AG09309 (cell line): ENCODE measurements around the gene EIF4E3.

Experiments used
- DNase-seq: peaks from one replicate; pipeline ENCODE4 v3.0.0-alpha.2; 2010; ENCODE audit warnings: low read depth
- H3K4me3 ChIP-seq: 2 replicates; pipeline ENCODE4 v1.5.1; 2011; ENCODE audit warnings: mild to moderate bottlenecking, low read depth, low read length, moderate library complexity; ENCODE audit not compliant: control insufficient read depth
- TF ChIP-seq, protein P1 (sequence below): IDR thresholded peaks from 2 replicates; pipeline ENCODE4 v1.5.1; 2011; ENCODE audit warnings: mild to moderate bottlenecking, low read depth, low read length, inconsistent platforms; ENCODE audit not compliant: insufficient read depth, control insufficient read depth; ENCODE audit errors: missing control alignments

EIF4E3 gene

DNA sequence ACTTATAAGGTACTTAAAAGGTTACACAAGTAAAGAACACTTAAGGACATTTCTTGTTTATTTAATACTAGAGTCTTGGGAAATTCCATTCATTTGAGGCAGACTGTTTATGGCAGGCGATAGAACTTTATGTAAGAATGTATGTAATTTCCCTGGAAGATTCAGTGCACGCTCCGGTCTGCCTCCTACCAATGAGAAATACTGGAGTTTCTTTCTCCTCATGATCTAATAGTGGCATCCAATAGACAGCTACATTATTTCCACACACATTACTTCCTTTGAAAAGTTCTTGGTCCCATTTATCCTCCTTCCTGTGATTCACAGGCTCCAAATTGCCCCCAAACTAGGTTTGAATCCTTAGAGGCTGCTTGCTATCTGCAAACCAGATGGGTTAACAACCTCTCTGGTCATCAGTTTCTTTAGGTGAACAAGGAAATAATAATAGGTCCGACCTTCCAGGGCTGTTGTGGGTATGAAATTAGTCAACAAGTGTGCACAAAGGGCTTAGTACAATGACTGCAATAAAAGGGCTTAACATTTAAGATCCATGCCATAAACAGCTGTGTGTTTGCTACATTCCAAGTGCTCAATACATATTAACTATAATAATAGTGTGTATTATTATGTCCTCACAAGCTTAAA is 30.7 kb downstream of the EIF4E3 start:
- no peak overlapping the region for H3K4me3 ChIP-seq
- no peak for DNase-seq
- TF ChIP-seq, protein P1, sequence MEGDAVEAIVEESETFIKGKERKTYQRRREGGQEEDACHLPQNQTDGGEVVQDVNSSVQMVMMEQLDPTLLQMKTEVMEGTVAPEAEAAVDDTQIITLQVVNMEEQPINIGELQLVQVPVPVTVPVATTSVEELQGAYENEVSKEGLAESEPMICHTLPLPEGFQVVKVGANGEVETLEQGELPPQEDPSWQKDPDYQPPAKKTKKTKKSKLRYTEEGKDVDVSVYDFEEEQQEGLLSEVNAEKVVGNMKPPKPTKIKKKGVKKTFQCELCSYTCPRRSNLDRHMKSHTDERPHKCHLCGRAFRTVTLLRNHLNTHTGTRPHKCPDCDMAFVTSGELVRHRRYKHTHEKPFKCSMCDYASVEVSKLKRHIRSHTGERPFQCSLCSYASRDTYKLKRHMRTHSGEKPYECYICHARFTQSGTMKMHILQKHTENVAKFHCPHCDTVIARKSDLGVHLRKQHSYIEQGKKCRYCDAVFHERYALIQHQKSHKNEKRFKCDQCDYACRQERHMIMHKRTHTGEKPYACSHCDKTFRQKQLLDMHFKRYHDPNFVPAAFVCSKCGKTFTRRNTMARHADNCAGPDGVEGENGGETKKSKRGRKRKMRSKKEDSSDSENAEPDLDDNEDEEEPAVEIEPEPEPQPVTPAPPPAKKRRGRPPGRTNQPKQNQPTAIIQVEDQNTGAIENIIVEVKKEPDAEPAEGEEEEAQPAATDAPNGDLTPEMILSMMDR, result no peak

DNA sequence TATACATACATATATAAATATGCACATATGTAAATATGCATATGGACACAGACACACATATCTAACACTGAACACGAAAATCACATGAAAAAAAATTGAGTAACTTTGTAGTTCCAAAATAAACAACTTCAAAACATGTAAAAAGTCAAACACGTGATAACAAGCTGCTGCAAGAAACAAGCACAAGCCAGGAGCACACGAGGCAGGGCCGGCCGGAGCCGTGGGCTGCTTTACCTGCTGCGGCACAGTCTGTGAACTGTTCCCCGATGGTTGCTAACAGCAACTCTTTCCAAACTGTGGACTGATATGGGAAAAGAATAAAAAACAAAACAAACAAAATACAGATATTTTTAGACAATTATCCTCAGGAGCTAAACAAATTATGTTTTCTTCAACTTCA is 31.6 kb downstream of the EIF4E3 start:
- no peak overlapping the region for H3K4me3 ChIP-seq
- TF ChIP-seq, protein P1, result no peak
- no peak for DNase-seq

DNA sequence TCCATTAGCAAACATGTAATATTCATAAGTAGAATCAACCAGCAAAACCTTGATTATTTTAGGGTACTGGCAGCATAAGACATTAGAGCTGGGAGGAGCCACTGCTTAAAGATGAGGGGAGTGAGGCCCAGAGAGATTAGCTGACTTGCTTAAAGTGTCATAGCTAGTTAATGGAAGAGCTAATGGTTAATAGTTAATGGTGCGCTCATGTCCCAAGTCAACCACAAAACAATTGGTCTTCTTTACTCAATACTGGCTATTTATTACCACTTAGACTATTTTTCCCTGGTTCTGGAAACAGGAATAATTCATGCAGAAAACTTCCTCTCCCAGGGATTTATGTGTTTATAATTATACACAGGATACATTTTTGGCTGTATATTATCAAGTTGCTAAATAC is 33.1 kb downstream of the EIF4E3 start:
- TF ChIP-seq, protein P1, result no peak
- H3K4me3 ChIP-seq, result no peak overlapping the region
- DNase-seq, result no peak

DNA sequence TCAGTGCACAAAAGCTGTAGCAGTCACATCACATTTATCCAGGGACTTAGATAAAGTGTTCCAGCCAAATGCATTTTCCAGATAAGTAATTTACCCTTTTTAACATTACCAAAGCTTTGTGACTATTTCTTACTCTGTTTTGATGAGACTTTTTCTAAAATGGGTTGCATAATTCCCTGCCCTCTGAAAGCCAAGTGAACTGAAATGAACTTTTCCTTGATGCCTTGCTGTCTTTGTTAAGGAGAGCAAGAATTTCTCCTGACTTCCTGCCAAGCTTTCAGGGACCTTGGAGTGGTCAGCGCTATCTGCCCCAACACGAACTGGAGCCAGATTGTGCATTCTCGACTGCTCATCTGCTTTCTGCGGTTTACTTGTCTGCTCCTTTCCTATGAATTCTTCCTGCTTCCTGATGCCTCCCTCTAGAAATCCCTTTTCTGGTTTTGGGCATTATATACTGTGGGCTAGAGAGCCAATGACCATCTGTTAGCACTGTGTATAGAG is 34.8 kb downstream of the EIF4E3 start:
- no peak overlapping the region for H3K4me3 ChIP-seq
- TF ChIP-seq, protein P1, result no peak
- peak; percentile 44 for DNase-seq

DNA sequence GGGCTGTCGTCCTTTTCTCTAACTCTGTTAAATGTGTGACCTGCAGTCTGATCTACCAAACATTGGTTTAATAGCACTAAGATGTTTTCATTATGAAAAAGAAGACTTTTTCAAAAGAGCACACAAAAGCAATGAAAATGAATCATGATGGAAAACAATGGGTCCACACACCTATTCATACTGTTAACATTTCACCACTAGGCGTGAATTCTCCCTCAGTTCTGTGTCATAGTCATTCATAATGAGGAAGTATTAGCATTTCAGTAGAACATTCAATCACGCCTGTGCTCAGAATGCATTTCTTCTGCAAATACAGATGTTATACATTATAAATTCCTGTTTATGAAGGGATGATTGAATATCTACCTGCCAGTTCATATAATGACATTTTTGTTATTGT is 35.9 kb downstream of the EIF4E3 start:
- no peak overlapping the region for H3K4me3 ChIP-seq
- DNase-seq, result no peak
- TF ChIP-seq, protein P1, result no peak

DNA sequence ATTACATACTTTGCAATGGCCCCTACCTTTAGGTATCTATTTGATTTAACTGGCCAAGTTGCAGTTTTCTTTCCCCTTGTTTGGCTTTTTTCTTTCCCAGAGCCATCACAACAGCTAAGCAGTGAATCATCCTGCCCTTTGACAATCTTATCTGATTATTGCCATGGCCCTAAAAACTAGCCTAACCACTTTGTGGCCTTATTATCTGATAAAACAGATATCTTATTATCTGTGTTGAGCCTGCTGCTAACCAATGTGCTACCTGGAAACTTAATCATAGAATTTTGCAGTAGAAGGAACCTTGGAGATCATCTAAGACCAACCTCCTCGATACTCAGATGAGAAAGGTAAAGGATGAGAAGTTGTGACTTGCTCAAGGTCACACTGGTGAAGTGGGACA is 37.1 kb downstream of the EIF4E3 start:
- TF ChIP-seq, protein P1, result no peak
- no peak for DNase-seq
- no peak overlapping the region for H3K4me3 ChIP-seq
